Retina (tissue), 1 donor: ENCODE measurements around the gene HOXB3.

ENCODE experiments used
- DNase-seq: peaks from one replicate; pipeline ENCODE4 v3.0.0-alpha.2; 2016

Gene HOXB3

DNA sequence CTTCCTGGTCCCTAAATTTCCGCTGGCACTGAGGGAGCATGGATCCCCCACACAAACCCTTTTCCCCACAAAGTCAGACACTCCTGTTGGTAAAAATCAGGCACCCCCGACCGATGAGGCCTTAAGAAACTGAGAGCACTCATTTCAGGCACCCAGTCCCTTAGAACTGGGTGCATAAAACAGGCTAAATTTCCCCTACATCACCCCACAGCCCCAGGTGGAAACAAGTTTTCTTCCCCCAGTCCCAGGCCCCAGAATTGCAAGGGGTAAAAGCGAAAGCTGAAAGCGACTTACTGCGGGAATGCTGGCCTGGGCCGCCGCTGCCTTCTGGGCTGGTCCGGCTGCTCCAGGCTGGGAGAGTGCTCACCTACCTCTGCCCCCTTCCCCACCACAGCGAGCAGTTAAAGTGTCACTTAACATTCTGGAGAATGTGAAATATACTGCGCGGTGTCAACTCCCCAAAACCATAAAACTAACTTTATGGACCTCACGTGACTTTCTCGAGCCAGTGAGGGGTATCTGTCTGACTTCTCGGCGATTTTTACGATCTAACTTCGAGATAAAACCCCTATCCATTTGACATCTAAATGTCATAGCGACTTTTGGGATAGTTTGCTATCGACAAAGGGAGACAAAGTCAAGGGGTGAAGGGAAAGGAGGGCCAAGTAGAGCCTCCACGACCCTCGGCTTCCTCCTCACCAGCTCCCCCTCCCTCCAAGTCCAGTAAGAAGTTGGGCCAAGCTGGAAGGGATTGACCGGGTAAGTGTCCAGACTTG lies at the start of gene HOXB3:
Gene HOXB3, minus strand, starts transcription at position 411 of the 776 bp plus-strand sequence. CDS start 37,767 bp downstream, outside the sequence.
- no peak for DNase-seq

GRCh38 chr17:48639136-48639535 lies 49.1 kb upstream of the HOXB3 start:
- peak; percentile 7 for DNase-seq

DNA sequence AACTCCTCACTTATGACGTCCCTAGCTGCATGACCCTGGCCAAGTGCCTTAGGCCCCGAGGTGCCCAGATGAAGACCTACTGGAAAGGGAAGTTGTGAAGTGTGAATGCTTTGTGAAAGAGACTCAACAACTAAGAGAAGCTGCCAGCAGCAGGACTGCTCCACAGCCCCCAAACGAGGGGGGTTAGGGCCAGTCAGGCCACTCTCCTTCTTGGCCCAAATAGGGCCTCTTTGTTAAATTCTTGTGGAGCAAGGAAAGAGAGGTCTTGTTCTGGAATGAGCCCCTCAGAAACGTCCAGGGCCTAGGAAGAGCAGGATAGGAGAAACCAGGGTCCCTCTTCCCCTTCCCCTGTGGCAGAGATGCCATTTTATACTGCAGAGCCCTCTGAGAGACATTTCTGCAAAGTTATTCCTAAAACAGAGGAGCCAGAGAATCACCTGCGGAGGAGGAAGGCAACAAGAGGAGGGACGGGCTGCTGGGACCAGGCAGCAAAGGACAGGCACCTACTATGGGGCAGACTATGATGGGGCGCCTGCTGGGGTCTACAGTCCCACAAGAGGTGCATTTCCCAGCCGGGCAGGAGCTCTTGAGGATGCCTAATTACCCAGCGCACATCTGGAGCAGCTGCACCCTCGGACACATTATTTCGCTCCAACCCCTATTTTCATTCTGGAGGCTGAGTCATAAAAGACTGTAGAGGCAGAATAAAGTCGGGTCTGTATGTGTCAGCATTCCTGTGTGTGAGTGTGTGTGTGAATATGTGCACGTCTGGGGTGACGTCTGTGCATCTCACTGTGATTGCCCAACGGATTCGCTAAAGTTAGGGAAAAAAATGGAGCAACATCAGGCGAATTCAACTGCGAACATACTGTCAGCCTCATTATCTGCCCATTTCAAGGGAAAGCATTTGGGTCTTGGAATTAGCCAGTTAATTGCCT lies 47.6 kb upstream of the HOXB3 start:
- DNase-seq: peak; percentile 6

- peak; percentile 89 for DNase-seq
Measured at GRCh38 chr17:48636177-48637018, 46.4 kb upstream of the HOXB3 start.

GRCh38 chr17:48634493-48635208 lies 44.6 kb upstream of the HOXB3 start:
- DNase-seq: peak; percentile 42

- peak; percentile 28 for DNase-seq
Measured at GRCh38 chr17:48633266-48633677, 43.2 kb upstream of the HOXB3 start.

DNA sequence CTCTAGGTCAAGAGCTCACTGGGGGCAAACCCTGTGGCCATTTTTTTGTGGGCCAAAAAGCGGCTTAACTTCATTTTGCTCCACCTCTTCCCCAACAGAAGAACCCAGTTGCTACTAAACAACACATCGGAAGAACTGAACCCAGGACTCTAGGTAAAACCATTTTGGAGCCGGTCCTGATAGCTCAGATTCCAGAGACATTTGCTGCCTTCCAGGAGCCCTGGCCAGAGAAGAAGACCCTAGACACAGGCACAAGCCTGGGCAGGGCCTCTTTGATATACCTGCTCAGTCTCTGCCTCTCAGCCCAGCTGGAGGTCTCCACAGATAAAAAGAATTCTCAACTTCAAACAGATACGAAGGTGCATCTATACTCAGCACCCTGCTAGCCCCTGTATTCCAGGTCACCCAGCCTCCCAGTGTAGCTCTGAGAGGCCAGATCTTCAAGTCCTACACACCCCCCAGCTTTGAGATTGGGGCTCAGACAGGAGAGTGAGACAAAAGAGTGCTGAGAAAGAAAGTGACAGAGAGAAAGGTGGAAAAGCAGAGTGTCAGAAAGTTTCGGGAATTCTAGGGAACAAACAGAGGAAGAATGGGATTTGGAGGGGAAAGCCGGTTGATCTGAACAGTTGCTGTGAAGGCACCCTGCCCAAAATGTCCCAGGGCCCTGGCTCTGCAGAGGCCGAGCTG lies 42.7 kb upstream of the HOXB3 start:
- DNase-seq: peak; percentile 44

DNA sequence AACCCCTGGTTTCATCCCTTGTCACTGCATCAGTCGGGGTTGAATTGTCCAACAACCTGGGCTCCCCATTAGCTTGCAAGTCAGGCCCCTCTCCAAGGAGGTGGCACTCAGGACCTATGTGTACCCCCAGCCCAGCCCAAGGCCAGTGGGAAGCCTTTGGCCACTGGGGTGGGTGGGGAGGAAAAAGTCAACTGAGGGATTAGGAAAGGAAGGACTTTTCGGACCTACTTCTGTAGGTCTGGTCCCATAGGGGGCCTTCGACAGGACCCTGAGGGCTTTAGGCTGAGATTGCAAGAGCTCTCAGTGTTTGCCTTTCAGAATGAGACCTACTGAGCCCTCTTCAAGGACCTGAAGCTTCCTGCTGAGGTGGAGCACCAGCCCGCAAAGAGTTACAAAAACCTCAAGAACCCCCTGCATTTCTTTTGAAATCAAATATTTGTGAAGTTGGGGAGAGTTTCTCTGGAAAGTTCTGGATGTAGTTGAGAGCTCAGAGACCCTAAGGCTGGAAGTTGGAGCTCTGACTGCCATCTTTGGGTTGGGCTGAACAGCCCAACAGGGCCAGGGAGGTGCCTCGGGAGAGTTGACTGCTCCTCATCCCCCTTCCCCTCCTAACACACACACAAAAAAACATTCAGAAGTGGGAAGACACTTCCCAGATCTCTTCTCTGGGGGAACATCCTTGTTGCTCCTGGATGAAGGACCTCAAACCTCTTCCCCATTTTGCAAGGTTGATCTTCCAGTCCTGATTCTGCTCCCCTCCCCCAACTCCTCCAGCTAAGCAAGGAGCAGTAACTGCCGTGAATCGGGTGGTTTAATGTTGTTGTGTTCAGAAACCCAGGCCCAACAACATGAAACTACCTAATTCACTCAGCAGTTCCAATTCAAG lies 41.9 kb upstream of the HOXB3 start:
- peak; percentile 18 for DNase-seq

GRCh38 chr17:48630925-48631692 lies 41.1 kb upstream of the HOXB3 start:
- DNase-seq: no peak

DNA sequence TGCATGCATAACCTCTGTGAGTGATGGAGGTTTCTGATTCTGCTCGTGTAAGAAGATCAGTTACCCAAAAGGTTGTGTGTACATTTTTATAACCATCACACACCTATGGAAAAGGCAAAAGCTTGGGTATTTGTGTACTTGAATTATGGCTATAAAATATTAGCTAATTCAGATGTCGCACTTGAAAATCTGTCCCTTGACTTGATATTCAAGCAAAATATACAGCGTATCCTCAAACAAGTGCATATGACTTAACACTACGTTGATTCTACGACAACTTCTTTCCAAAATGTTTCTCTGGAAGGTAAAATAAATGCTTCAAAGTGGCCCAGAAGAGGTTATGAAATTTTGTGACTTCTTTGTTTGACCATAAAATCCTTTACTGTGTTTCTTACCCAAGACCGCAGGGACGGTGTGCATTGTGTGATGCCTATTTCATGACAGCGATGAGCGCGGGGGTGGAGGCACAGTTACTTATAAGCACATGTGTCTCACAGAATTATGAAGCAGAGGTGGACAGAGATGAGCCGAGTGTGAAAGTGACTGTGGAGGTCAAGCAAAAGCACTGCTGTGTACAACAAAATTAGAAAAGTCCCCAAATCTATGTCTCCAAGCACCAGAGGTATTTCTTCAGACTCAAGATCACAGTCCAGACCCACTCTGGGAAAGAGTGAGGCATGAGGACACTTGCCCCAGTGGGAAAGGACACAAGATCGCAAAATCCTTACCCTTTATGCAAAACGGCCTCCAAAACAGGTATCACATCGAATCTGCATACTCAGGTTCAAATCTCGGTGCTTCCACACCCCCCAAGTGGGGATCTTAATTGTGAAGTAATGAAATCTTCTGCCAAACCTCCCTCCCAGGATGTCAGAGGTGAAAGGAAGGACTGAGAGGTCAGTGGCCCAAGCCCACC lies 40.2 kb upstream of the HOXB3 start:
- no peak for DNase-seq

DNA sequence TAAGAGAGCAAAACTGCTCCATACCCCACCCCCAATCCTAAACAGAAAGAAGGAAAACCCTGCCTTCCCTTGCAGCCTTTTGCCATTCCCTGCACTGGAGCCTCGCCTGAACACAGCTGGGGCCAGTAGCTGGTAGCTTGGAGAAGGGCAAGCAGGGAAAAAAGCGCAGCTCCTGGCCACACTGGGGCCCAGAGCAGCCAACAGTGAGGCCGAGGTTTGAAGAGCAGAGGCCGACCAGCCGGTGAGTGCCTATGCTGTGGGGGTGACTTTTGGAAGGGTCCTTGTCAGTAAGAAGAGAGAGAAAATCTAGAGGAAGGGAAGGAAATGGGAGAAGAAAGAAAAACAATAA lies 39.3 kb upstream of the HOXB3 start:
- no peak for DNase-seq

- no peak for DNase-seq
Measured at GRCh38 chr17:48628649-48629410, 38.8 kb upstream of the HOXB3 start.

GRCh38 chr17:48627623-48628521 lies 37.8 kb upstream of the HOXB3 start:
- DNase-seq: no peak

DNA sequence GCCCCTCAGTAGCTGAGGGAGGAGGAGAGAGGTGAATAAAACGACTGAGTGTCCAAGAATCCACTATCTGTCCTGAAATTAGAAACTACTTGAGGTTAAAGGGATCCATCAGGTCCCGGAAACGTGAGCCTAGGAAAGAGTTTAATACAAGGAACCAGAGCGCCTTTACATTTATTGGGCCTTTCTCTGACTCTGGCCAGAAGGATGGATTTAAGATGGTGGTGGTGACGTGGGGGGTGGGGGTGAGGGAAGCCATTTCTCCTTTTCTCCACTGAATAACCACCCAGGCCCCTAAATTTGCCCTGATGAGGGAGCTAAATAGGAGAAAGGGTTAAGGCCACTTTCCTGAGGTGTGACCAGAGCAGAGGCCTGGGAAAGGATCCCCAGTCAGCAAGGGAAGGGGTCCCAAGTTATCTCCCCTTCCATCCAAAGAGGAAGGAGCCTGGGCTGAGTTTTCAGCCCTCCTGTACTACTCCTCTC lies 37.1 kb upstream of the HOXB3 start:
- DNase-seq: no peak

- no peak for DNase-seq
Measured at GRCh38 chr17:48626245-48627117, 36.4 kb upstream of the HOXB3 start, which contains the start of gene HOXB9. HOXB9 (minus strand) TSS chr17:48626358; CDS start chr17:48626269, 89 bp downstream.
